Right lobe of liver (tissue), 6 donors: ENCODE data around the gene LGALS9. TPM values are rescaled to one million over a fixed set of nuclear protein-coding genes. Genes with fewer than 3 reads are reported as not detected.

Experiments used
- ATAC-seq, 4 donors: fragments of 200-7000 bp; cut with Tn5 transposase; one replicate each; pipeline ENCODE4 v1.9.1; 2020; ENCODE audit warnings: mild to moderate bottlenecking in 4 of 4, moderate library complexity in 4 of 4
- DNase-seq, 3 donors: peaks; one replicate each; pipeline ENCODE4 v3.0.0-alpha.2; 2020
- H3K27ac ChIP-seq, 3 donors: fragments of 200-600 bp; one replicate each; pipeline ENCODE4 v1.8.0; 2022
- H3K27me3 ChIP-seq, 2 donors: fragments of 200-600 bp; one replicate each; pipeline ENCODE4 v1.8.0; 2022
- H3K36me3 ChIP-seq, 4 donors: fragments of 200-600 bp; sonication (generic) in 1 of 4; one replicate each; pipeline versions ENCODE4 v1.5.1 to v1.8.0; 2017 to 2022; ENCODE audit warnings: control low read depth in 1 of 4
- H3K4me1 ChIP-seq, 4 donors: fragments of 200-600 bp; sonication (generic) in 1 of 4; one replicate each; pipeline versions ENCODE4 v1.5.1 to v1.8.0; 2017 to 2022; ENCODE audit warnings: control low read depth in 1 of 4
- H3K4me3 ChIP-seq, 3 donors: fragments of 200-600 bp; one replicate each; pipeline ENCODE4 v1.8.0; 2022
- H3K9me3 ChIP-seq, 4 donors: fragments of 200-600 bp; sonication (generic) in 1 of 4; one replicate each; pipeline versions ENCODE4 v1.5.1 to v1.8.0; 2017 to 2022; ENCODE audit warnings: control low read depth in 1 of 4
- CTCF ChIP-seq, 4 donors: fragments of 200-600 bp in 3 of 4; fragments of 450-650 bp in 1 of 4; IDR thresholded peaks; one replicate each; pipeline versions ENCODE4 v1.5.1 to v1.8.0; 2016 to 2022; ENCODE audit warnings: antibody characterized with exemption in 4 of 4, mild to moderate bottlenecking in 2 of 4
- POLR2A ChIP-seq: fragments of 450-650 bp; IDR thresholded peaks from one replicate; pipeline ENCODE4 v1.6.1; 2017; ENCODE audit warnings: antibody characterized with exemption, mild to moderate bottlenecking
- WGBS: methylation state at CpG from one replicate; pipeline ENCODE4 v1.1.6; 2018; ENCODE audit warnings: low coverage, low lambda C conversion rate; ENCODE audit not compliant: insufficient coverage; ENCODE audit errors: missing lambda C conversion rate; 5-methylcytosine and 5-hydroxymethylcytosine counted together
- intact Hi-C, 2 donors: fragments of 100-400 bp; cut with DNase I; formaldehyde crosslinking; loops; one replicate each; pipeline versions ENCODE4 v1.11.2 to v1.14.1; 2022
- long read RNA-seq: library from polyadenylated mRNA; unstranded; transcript quantifications from one replicate; pipeline ENCODE4 v2.0.0, GENCODE V29; 2019
- total RNA-seq, 6 experiments: library from RNA; depleted of rRNA in 2 of 6; stranded (reverse); fragments of >200 nt in 2 of 6; fragmentation: NEBNext Ultra II Directional in 3 of 6; extraction: Animal tissue kit (Norgen Biotek cat#: 25700) in 3 of 6; gene quantifications; one replicate each; pipeline versions ENCODE4 v1.1.0 to v1.2.4, GENCODE V29; 2016 to 2023
- donor health status: DM: no; HTN: yes; CAD: no.
- donor health status: DM: no; HTN: no; CAD: no.
- donor health status: DM: no; HTN: no; CAD: no.
- donor health status: DM: no; HTN: yes; CAD: no.
- donor health status: DM: no; HTN: yes; CAD: no.

Gene LGALS9
- total RNA-seq = 10 to 100 TPM in 4 of 6 experiments, 1 to 10 TPM in 2; 9.1 to 37.9 (median 12.4) TPM
- long read RNA-seq, partial matches to known transcripts = 3 of 4 reads
- long read RNA-seq, other reads (novel, unspliced or antisense) = 0 of 4 reads

GRCh38 chr17:27630607-27631410 lies at the start of gene LGALS9:
Gene LGALS9 (plus strand): TSS chr17:27631188. CDS start chr17:27631266, 78 bp downstream.
- 37% methylated on average over 8 of the region's 10 CpGs for WGBS
- Histone ChIP-seq H3K27me3 (no peaks in the 10 kb centered on the region), H3K9me3 (no peaks in the 10 kb centered on the region), H3K27ac (peak within 1 kb of the TSS in 2 of 3 donors; percentile 24 to 33), H3K4me3 (peak within 1 kb of the TSS; percentile 28 to 32 (median 30)), H3K36me3 (no peaks in the 10 kb centered on the region), H3K4me1 (peaks cover 0 to 9% (median 0%) of the 10 kb centered on the region in 4 donors)
- DNase-seq = no peak
- intact Hi-C loops = no loop called here
- TF ChIP-seq CTCF (IDR thresholded peaks at IDR 0.05) (no peak), POLR2A (no peak)
- ATAC-seq = peak; percentile 38 to 57 (median 51)

- WGBS = 85% methylated on average over 7 of the region's 18 CpGs
- H3K4me3 ChIP-seq = no peak overlapping the region
- no peak overlapping the region for H3K27ac ChIP-seq
- H3K9me3 ChIP-seq = no peaks in the 10 kb centered on the region
- intact Hi-C loops = no loop called here
- no peaks in the 10 kb centered on the region for H3K36me3 ChIP-seq
- H3K27me3 ChIP-seq = no peaks in the 10 kb centered on the region
- ATAC-seq (no peak), DNase-seq (no peak)
- H3K4me1 ChIP-seq = no peaks in the 10 kb centered on the region
- TF ChIP-seq CTCF (IDR thresholded peaks at IDR 0.05) (no peak), POLR2A (no peak)
Measured at GRCh38 chr17:27582696-27583095, 48.3 kb upstream of the LGALS9 start.

GRCh38 chr17:27585153-27585681 lies 45.8 kb upstream of the LGALS9 start:
- no peak for ATAC-seq
- no peak for DNase-seq
- Histone ChIP-seq H3K4me3 (no peak overlapping the region), H3K27me3 (no peaks in the 10 kb centered on the region), H3K9me3 (no peaks in the 10 kb centered on the region), H3K4me1 (no peaks in the 10 kb centered on the region), H3K36me3 (no peaks in the 10 kb centered on the region), H3K27ac (no peak overlapping the region)
- WGBS = 76% methylated on average over 8 of the region's 9 CpGs
- TF ChIP-seq CTCF (IDR thresholded peaks at IDR 0.05) = no peak
- TF ChIP-seq POLR2A = no peak
- intact Hi-C loops = no loop called here

GRCh38 chr17:27585792-27586191 lies 45.2 kb upstream of the LGALS9 start:
- ATAC-seq = no peak
- no peaks in the 10 kb centered on the region for H3K36me3 ChIP-seq
- H3K9me3 ChIP-seq = no peaks in the 10 kb centered on the region
- peak in 1 of 3 donors; percentile 26 for DNase-seq
- intact Hi-C loops = no loop called here
- H3K27ac ChIP-seq = no peak overlapping the region
- TF ChIP-seq CTCF (IDR thresholded peaks at IDR 0.05) = no peak
- TF ChIP-seq POLR2A = no peak
- no peaks in the 10 kb centered on the region for H3K27me3 ChIP-seq
- no peak overlapping the region for H3K4me3 ChIP-seq
- no CpG with 5 or more reads among the region's 5 CpGs for WGBS
- no peaks in the 10 kb centered on the region for H3K4me1 ChIP-seq
